Activated T-cell treated with anti-CD3 and anti-CD28 coated beads for 1 hour (primary cell): ENCODE results near the gene NUDT3.
"Not testable (repeated sequence)": the region's sequence is repeated elsewhere in the genome, so short reads cannot be mapped to it uniquely, and the experiment has no call there.

Experiments used
- DNase-seq: peaks from one replicate; pipeline ENCODE4 v3.0.0-alpha.2; 2020; ENCODE audit warnings: low read depth

Gene NUDT3

GRCh38 chr6:34392497-34393190, at the start of gene NUDT3:
Gene NUDT3 (minus strand): TSS chr6:34392669. CDS start chr6:34392362, 307 bp downstream.
- peak; percentile 89 for DNase-seq

- DNase-seq, result no peak
These were observed 49.1 kb upstream of the NUDT3 start for GRCh38 chr6:34441526-34441925.

DNA sequence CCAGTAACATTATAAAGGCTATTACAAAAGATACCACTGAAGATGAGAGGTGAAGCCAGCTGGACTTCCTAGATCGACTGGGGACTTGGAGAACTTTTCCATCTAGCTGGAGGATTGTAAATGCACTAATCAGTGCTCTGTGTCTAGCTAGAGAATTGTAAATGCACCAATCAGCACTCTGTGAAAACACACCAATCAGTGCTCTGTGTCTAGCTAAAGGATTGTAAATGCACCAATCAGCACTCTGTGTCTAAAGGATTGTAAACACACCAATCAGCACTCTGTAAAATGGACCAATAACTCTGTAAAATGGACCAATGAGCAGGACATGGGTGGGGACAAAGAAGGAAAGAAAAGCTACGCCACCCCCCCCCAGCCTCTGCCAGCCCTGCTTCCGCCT, 47.0 kb upstream of the NUDT3 start:
- no peak for DNase-seq

- no peak for DNase-seq
These were observed 46.2 kb upstream of the NUDT3 start for GRCh38 chr6:34438705-34439104.

DNA sequence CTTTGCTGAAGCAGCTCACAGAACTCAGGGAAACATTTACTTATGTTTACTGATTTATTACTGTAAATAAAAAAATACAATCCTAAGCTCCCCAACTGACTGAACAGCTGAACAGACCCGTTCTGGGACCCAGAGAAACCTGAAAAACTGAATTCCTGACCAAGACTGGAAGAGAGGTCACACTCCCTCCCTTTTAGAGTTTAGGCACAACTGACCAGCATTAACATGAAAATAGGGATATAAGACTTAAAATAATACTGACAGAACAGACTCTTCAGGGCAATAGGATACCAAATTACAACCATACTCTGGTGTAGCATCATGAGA, 45.1 kb upstream of the NUDT3 start:
- no peak for DNase-seq

- DNase-seq, result no peak
These were observed 44.6 kb upstream of the NUDT3 start for GRCh38 chr6:34436803-34437643.

GRCh38 chr6:34435916-34436315, 43.4 kb upstream of the NUDT3 start:
- DNase-seq, result no peak

GRCh38 chr6:34425498-34426410, 33.3 kb upstream of the NUDT3 start, which contains the start of gene RPS10:
Gene RPS10 (minus strand): TSS chr6:34426069. CDS start chr6:34425221, 848 bp downstream.
- peak; percentile 87 for DNase-seq

- no peak for DNase-seq
These were observed 32.6 kb upstream of the NUDT3 start for GRCh38 chr6:34425132-34425497.

GRCh38 chr6:34424200-34425131, 32.0 kb upstream of the NUDT3 start:
- no peak for DNase-seq

DNA sequence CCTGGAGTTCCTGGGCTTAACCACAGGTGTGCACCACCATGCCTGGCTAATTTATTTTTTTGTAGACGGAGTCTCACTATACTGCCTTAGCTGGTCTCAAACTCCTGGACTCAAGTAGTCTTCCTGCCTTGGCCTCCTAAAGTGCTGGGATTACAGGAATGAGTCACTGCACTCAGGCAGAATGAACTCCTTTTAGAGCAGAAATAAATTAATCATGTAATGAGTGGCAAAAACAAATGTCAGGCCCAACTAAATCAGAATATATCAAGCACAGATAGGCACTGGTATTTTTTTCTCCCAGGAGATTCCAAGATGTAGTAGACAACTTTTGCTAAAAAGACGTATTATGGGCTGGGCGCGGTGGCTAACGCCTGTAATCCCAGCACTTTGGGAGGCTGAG, 30.8 kb upstream of the NUDT3 start:
- no peak for DNase-seq

DNA sequence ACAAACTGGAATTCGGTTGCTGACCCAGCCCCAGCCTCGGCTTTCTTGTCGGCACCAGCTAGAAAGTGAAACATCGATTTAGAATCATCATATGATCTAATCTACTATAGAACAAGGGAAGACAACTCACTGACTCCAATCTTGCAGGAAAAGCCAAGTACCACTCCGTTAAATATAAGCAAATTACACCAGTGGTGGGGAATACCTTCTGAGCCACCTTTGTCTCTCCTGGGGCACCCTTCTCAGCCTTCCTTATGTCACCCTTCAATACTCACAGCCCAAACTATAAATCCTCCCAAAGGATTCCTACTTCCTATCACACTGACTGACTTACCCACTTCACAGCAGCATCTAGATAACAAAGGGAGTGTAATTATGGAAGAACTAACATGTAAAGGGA, 25.9 kb upstream of the NUDT3 start:
- DNase-seq, result no peak

- no peak for DNase-seq
These were observed 24.5 kb upstream of the NUDT3 start for GRCh38 chr6:34416877-34417371.

DNA sequence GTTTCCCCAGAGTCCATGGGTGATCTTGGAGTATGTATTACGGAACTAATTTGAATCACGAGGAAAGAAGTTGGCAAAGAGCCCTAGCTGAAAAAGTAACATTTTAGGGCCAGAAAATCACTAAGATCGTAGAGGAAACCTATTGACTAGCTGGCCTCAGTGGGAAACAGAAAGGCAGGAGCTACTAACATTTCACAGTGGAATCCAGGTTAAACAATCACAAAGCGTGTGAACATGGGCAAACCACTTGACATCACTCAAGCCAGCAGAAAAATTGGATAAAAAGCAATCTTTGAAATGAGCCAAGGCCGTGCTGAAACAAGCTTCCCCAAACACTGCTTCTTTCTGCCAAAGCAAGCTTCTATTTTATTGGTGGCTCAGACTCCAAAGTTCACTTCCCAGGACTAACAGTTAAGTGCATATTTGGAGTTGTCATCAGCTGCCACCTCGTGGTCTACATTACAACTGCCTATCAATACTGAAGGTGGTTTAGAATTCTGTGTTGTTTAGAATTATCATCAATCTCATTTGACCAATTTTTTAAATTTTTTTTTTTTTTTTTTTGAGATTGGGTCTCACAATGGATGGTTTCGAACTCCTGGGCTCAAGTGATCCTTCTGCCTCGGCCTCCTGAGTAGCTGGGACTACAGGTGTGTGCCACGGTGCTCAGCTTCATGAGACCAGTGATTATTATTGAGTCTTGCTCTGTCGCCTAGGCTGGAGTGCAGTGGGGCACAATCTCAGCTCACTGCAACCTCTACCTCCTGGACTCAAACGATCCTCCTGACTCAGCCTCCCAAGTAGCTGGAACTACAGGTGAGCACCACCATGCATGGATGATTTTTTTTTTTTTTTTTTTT, 22.8 kb upstream of the NUDT3 start:
- no peak for DNase-seq

DNA sequence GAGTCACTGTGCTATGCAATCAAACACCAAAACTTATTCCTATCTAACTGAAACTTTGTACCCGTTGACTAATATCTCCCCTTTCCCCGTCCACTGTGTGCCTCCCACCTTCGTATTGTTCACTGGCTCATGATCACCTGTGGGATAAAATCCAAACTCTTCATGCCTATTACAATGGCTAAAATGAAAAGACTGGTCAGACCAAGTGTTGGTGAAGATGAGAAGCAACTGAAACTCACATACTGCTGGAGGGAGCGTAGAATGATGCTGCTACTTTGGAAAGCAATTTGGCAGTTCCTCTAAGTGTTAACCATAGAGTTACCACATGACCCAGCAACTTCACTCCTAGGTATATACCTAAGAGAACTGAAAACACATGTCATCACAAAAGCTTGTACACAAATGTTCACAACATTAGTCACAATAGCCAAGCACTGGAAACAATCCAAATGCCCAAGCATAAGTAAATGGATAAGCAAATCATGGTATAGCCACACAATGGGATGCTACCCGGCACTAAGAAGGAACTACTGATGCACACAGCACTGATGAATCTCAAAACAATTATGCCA, 20.3 kb upstream of the NUDT3 start:
- no peak for DNase-seq

DNA sequence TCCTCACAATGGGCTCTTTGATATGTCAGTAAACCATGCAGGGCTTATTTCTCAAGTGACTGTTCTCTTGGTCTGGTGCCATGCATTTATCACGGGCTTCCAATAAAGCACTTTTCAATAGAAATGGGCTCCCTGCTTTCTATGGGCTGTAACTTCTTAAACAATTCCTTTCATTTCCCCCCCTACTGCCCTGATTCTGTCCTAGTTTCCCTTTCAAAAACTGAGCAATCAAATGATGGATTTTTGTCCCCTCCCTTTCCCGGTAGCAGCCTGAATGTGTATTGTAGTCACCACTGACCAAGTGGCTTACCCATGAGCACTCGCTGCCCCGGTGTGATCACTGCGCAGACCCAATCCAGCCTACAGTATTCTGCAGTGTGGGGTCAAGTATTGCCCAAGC, 19.5 kb upstream of the NUDT3 start:
- no peak for DNase-seq

DNA sequence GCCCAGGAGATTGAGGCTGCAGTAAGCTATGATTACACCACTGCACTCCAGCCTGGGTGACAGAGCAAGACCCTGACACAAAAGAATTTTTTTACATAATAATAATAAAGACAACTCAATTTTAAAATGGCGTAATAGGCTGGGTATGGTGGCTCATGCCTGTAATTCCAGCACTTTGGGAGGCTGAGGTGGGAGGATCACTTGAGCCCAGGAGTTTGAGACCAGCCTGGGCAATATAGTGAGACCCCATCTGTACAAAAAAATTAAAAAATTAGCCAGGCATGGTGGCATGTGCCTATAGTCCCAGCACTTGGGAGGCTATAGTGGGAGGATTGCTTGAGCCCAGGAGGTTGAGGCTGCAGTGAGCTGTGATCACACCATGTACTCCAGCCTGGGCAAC, 15.4 kb upstream of the NUDT3 start:
- not testable (repeated sequence) for DNase-seq

- no peak for DNase-seq
These were observed 4.0 kb upstream of the NUDT3 start for GRCh38 chr6:34396518-34396917.

DNA sequence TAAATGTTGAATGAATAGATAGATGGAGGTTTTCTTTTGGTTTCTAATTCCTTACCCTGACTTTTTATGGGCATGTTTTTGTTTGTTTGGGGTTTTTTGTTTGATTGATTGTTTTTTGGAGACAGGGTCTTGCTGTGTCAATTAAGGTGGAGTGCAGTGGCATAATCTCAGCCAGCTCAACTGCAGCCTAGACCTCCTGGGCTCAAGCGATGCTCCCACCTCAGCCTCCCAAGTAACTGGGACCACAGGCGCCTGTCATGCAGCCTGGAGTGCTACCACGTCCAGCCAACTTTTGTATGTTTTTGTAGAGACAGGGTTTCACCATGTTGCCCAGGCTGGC, 1.5 kb upstream of the NUDT3 start:
- DNase-seq, result no peak
